Gastroesophageal sphincter (tissue), 4 donors: ENCODE data around the gene PTPN1. TPM values are rescaled to one million over a fixed set of nuclear protein-coding genes. Genes with fewer than 3 reads are reported as not detected.

Experiments used
- ATAC-seq: fragments of 150-250 bp; one replicate; pipeline ENCODE4 v1.9.1; 2016; ENCODE audit warnings: mild to moderate bottlenecking, moderate library complexity
- H3K27ac ChIP-seq, 4 donors: fragments of 200-600 bp; sonication (generic) in 3 of 4; 1 replicate in 3 of 4; 2 replicates in 1 of 4; pipeline ENCODE4 v1.5.1; 2016 to 2019
- H3K27me3 ChIP-seq: fragments of 200-600 bp; sonication (generic); one replicate; pipeline ENCODE4 v1.5.1; 2019
- H3K36me3 ChIP-seq, 2 donors: fragments of 200-600 bp; sonication (generic); one replicate each; pipeline ENCODE4 v1.5.1; 2019; ENCODE audit warnings: control low read depth in 1 of 2
- H3K4me1 ChIP-seq, 3 donors: fragments of 200-600 bp; sonication (generic); 1 replicate in 2 of 3; 2 replicates in 1 of 3; pipeline ENCODE4 v1.5.1; 2016 to 2019; ENCODE audit warnings: control low read depth in 2 of 3
- H3K4me3 ChIP-seq, 2 donors: fragments of 200-600 bp; sonication (generic); one replicate each; pipeline ENCODE4 v1.5.1; 2019; ENCODE audit warnings: mild to moderate bottlenecking in 1 of 2, moderate library complexity in 1 of 2
- H3K9me3 ChIP-seq, 3 donors: fragments of 200-600 bp; sonication (generic); one replicate each; pipeline ENCODE4 v1.5.1; 2017 to 2019; ENCODE audit warnings: control low read depth in 2 of 3
- CTCF ChIP-seq, 4 experiments: fragments of 200-600 bp in 2 of 4; fragments of 450-650 bp in 2 of 4; sonication (generic) in 1 of 4; IDR thresholded peaks; one replicate each; pipeline ENCODE4 v1.5.1; 2017 to 2019; ENCODE audit warnings: antibody characterized with exemption in 4 of 4, mild to moderate bottlenecking in 2 of 4, moderate library complexity in 2 of 4
- EP300 ChIP-seq: sonication (generic); formaldehyde crosslinking; IDR thresholded peaks from one replicate; pipeline ENCODE4 v1.6.1; 2017; ENCODE audit warnings: antibody characterized with exemption, mild to moderate bottlenecking
- POLR2A ChIP-seq, 2 donors: fragments of 450-650 bp; IDR thresholded peaks; one replicate each; pipeline ENCODE4 v1.6.1; 2017; ENCODE audit warnings: antibody characterized with exemption in 2 of 2, mild to moderate bottlenecking in 2 of 2, moderate library complexity in 1 of 2
- POLR2AphosphoS5 ChIP-seq: sonication (generic); formaldehyde crosslinking; IDR thresholded peaks from one replicate; pipeline ENCODE4 v1.6.1; 2017; ENCODE audit warnings: antibody characterized with exemption
- WGBS, 2 donors: methylation state at CpG; one replicate each; pipeline ENCODE4 v1.1.5; 2018; ENCODE audit warnings: low coverage in 1 of 2; 5-methylcytosine and 5-hydroxymethylcytosine counted together
- total RNA-seq, 4 donors: library from RNA; depleted of rRNA; stranded (reverse); fragments of >200 nt; gene quantifications; one replicate each; pipeline ENCODE4 v1.1.0, GENCODE V29; 2016

PTPN1 gene
- total RNA-seq, 4 donors from 2014 or later, result 27.6 to 43.6 (median 38.4) TPM

DNA sequence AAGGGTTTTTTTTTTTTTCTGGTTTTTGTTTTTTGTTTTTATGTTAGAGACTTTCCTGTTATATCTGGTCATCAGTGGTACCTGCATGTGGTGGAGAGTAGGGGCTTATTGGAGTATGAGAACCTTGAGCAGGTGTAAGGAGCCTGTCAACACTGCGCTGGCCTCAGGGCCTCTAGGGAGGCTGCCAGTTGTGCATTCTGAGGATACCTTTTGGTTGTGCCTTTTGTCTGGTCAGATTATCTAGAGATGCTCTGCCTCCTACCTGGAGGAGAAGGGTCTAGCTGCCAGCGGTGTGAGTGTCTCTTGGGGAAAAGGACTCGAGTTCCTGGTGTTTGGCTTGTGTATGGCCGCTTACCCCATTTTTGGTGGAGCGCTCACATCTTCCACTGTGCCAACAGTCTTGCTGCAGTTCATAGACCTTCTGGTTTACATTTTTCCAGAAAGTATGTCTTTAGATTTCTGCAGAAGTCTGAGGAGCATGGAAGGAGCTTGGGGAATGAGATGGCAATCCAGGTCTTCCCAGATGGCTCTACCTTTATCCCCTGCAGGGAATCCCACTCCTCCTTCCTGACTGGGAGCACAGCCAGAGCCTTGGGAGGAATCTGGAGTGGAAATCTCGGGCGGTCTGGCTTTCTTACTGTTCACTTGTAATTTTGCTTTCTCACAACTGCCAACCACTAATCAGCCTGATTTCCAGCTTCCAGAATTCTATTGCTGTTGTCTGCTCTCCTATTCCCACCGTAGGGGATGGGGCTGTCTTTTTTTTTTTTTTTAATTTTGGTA is 49.9 kb downstream of the PTPN1 start:
- peaks cover 3 to 47% (median 10%) of the 10 kb centered on the region in 3 donors for H3K4me1 ChIP-seq
- ATAC-seq, result no peak
- peak overlapping the region in 2 of 4 donors; percentile 76 to 78 for H3K27ac ChIP-seq
- H3K9me3 ChIP-seq, result no peaks in the 10 kb centered on the region
- no peaks in the 10 kb centered on the region for H3K27me3 ChIP-seq
- 33 to 63% methylated on average over 3 to 7 of the region's 8 CpGs for WGBS, 2 donors
- no peak overlapping the region for H3K4me3 ChIP-seq
- TF ChIP-seq POLR2A (IDR thresholded peaks at IDR 0.05), result no peak
- TF ChIP-seq CTCF (IDR thresholded peaks at IDR 0.05), result no peak
- TF ChIP-seq POLR2AphosphoS5, result no peak
- TF ChIP-seq EP300, result no peak
- H3K36me3 ChIP-seq, result peaks cover 0 to 21% of the 10 kb centered on the region in 2 donors

DNA sequence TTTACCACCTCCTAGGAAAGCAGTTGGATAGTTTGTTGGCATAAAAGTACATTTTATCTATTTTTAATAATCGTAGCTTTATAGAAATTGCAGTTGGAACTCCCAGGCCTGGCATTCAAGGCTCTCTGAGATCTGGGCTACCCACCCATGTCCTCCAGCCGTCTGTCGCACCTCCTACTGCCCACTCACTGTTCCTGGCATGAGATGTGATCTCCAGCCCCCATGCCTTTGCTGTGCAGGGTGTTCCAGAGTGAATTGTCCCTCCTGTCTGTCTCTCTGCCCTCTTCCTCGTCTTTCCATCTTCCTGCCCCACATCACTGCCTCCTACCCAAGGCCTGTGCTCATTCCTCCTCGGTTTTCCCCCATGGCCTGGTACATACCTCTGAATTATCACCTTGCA is 50.7 kb downstream of the PTPN1 start:
- no peak for ATAC-seq
- no peaks in the 10 kb centered on the region for H3K9me3 ChIP-seq
- no peak overlapping the region for H3K4me3 ChIP-seq
- peak overlapping the region in 3 of 4 donors; percentile 76 to 82 (median 78) for H3K27ac ChIP-seq
- no peak for TF ChIP-seq POLR2A (IDR thresholded peaks at IDR 0.05)
- TF ChIP-seq CTCF (IDR thresholded peaks at IDR 0.05), result no peak
- no peak for TF ChIP-seq POLR2AphosphoS5
- TF ChIP-seq EP300, result no peak
- no peaks in the 10 kb centered on the region for H3K27me3 ChIP-seq
- WGBS, 2 donors, result 58 to 60% methylated on average over 4 to 5 of the region's 5 CpGs
- H3K36me3 ChIP-seq, result peaks cover 0 to 24% of the 10 kb centered on the region in 2 donors
- H3K4me1 ChIP-seq, result peaks cover 3 to 55% (median 11%) of the 10 kb centered on the region in 3 donors

DNA sequence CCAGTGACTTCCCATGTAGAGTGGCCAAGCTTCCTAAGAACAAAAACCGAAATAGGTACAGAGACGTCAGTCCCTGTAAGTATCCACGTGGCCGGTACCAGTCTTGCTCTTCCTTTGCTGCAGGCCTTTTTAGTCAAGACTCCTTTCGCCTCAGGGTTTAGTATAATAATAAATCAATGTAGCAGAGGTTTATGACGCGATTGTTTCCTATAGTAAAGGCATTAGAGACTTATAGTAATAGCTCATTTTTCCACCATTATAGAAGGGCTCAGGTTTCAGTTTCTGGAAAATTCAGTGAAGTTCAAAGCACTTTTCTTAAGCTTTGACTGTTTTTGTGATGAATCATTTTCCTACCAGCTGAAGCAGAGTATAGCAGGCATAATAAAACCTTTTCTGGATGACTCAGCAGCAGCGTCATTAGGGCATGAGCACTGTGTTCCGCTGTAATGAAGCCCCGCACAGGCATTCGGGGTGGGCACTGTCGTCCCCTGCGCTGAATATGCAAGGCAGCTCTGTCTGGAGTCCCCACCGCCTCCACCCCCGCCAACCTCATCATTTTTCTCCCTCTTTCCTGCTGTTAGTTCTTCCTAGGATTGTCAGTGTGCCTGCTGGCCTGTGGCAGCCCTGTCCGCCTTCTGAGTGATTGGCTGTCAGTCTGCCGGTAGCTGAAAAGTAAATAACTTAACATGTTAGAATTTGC is 51.3 kb downstream of the PTPN1 start:
- 67 to 68% methylated on average over 13 to 17 of the region's 17 CpGs for WGBS, 2 donors

DNA sequence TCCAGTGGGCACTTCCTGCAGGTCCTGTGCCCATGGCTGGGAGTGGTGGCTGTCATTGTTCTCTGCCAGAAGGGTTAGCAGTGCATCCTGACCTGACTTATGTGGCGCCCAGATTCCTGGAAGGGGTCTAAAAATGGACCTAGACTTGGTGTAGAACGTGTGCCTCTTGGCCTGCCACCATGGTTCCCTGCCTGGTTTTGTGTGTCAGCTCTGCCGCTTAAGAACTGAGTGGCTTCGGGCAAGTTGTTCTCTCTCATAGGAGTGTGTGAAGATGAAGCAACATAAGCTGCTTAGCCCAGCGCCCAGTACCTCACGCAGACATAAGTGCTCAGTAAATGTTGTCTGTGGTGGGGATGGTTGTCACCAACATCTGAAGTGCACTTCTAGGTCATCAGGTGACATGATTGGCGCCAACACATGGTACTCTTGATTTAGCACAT is 52.1 kb downstream of the PTPN1 start:
- H3K36me3 ChIP-seq, result peaks cover 0 to 29% of the 10 kb centered on the region in 2 donors
- no peaks in the 10 kb centered on the region for H3K27me3 ChIP-seq
- H3K4me1 ChIP-seq, result peaks cover 3 to 66% (median 11%) of the 10 kb centered on the region in 3 donors
- H3K27ac ChIP-seq, result peak overlapping the region in 3 of 4 donors; percentile 76 to 82 (median 78)
- H3K9me3 ChIP-seq, result no peaks in the 10 kb centered on the region
- ATAC-seq, result no peak
- 78 to 100% methylated on average over 2 to 3 of the region's 7 CpGs for WGBS, 2 donors
- no peak overlapping the region for H3K4me3 ChIP-seq
- TF ChIP-seq POLR2AphosphoS5 (no peak), CTCF (IDR thresholded peaks at IDR 0.05) (no peak), POLR2A (IDR thresholded peaks at IDR 0.05) (no peak), EP300 (no peak)

More for the DNA sequence above, 51.3 kb downstream of the PTPN1 start:
- Histone ChIP-seq H3K27ac (peak overlapping the region in 3 of 4 donors; percentile 76 to 82 (median 78)), H3K4me3 (no peak overlapping the region), H3K27me3 (no peaks in the 10 kb centered on the region), H3K4me1 (peaks cover 3 to 62% (median 11%) of the 10 kb centered on the region in 3 donors), H3K36me3 (peaks cover 0 to 29% of the 10 kb centered on the region in 2 donors), H3K9me3 (no peaks in the 10 kb centered on the region)
- ATAC-seq, result peak; percentile 80
- TF ChIP-seq POLR2A (IDR thresholded peaks at IDR 0.05) (no peak), POLR2AphosphoS5 (peak; percentile 69)

- no peak for TF ChIP-seq POLR2AphosphoS5
- no peak for TF ChIP-seq CTCF (IDR thresholded peaks at IDR 0.05)
- TF ChIP-seq POLR2A (IDR thresholded peaks at IDR 0.05), result no peak
- Histone ChIP-seq H3K27me3 (no peaks in the 10 kb centered on the region), H3K9me3 (no peaks in the 10 kb centered on the region), H3K4me3 (no peak overlapping the region), H3K27ac (peak overlapping the region in 1 of 4 donors; percentile 17), H3K4me1 (peaks cover 3 to 66% (median 11%) of the 10 kb centered on the region in 3 donors), H3K36me3 (peaks cover 0 to 36% of the 10 kb centered on the region in 2 donors)
- 57 to 100% methylated on average over 2 of the region's 3 CpGs for WGBS, 2 donors
- ATAC-seq, result no peak
Observed at GRCh38 chr20:50563133-50563944, 53.2 kb downstream of the PTPN1 start.
